CD8-positive, alpha-beta memory T cell (primary cell): ENCODE results near the gene LILRB5. TPM values are rescaled to one million over a fixed set of nuclear protein-coding genes. Genes with fewer than 3 reads are reported as not detected.
"Not testable (repeated sequence)": the region's sequence is repeated elsewhere in the genome, so short reads cannot be mapped to it uniquely, and the experiment has no call there.

Source experiments
- CTCF ChIA-PET: fragments of 350-600 bp; sonication (Branson Sonifier 250); formaldehyde crosslinking; loops from one replicate; lab custom pipeline; 2021; ENCODE audit warnings: antibody characterized with exemption; lab: Charles Lee
- POLR2A ChIA-PET: fragments of 350-600 bp; sonication (Branson Sonifier 250); formaldehyde crosslinking; loops from one replicate; lab custom pipeline; 2021; ENCODE audit warnings: antibody characterized with exemption; lab: Charles Lee
- DNase-seq, 5 donors: peaks; one replicate each; pipeline versions ENCODE4 v3.0.0 to v3.0.0-alpha.2; 2020 to 2022; ENCODE audit warnings: mixed read lengths in 1 of 5
- H3K27ac ChIP-seq: one replicate; pipeline ENCODE4 v1.7.0; 2013; ENCODE audit warnings: low read depth, mild to moderate bottlenecking, low read length, moderate library complexity
- H3K27me3 ChIP-seq: 2 replicates; pipeline ENCODE4 v1.7.0; 2013; ENCODE audit warnings: low read length, mild to moderate bottlenecking; ENCODE audit not compliant: insufficient read depth, poor library complexity, severe bottlenecking
- H3K36me3 ChIP-seq: 2 replicates; pipeline ENCODE4 v1.7.0; 2013; ENCODE audit warnings: mild to moderate bottlenecking, low read length, moderate library complexity; ENCODE audit not compliant: insufficient read depth
- H3K4me1 ChIP-seq: 2 replicates; pipeline ENCODE4 v1.7.0; 2013; ENCODE audit warnings: mild to moderate bottlenecking, low read length, moderate library complexity; ENCODE audit not compliant: insufficient read depth
- H3K4me3 ChIP-seq: 2 replicates; pipeline ENCODE4 v1.7.0; 2013; ENCODE audit warnings: mild to moderate bottlenecking, low read length
- H3K9me3 ChIP-seq: 2 replicates; pipeline ENCODE4 v1.7.0; 2013; ENCODE audit warnings: mild to moderate bottlenecking, low read length
- H3K27ac Mint-ChIP-seq, 8 donors: one replicate each; pipeline ENCODE4 v1.8.0; 2020 to 2021; ENCODE audit warnings: mixed read lengths in 8 of 8, mild to moderate bottlenecking in 6 of 8, inconsistent platforms in 3 of 8, moderate library complexity in 3 of 8
- H3K27me3 Mint-ChIP-seq, 2 donors: one replicate each; pipeline ENCODE4 v1.8.0; 2020 to 2021; ENCODE audit warnings: mixed read lengths in 2 of 2, mild to moderate bottlenecking in 1 of 2, moderate library complexity in 1 of 2
- H3K36me3 Mint-ChIP-seq, 3 donors: one replicate each; pipeline ENCODE4 v1.8.0; 2020 to 2021; ENCODE audit warnings: mixed read lengths in 3 of 3, inconsistent platforms in 1 of 3, mild to moderate bottlenecking in 1 of 3
- H3K4me1 Mint-ChIP-seq, 3 donors: one replicate each; pipeline ENCODE4 v1.8.0; 2020 to 2021; ENCODE audit warnings: mixed read lengths in 3 of 3, inconsistent platforms in 1 of 3, mild to moderate bottlenecking in 1 of 3
- H3K4me3 Mint-ChIP-seq, 7 donors: one replicate each; pipeline ENCODE4 v1.8.0; 2020 to 2021; ENCODE audit warnings: mixed read lengths in 7 of 7, mild to moderate bottlenecking in 6 of 7, moderate library complexity in 4 of 7, inconsistent platforms in 2 of 7
- H3K9me3 Mint-ChIP-seq, 5 donors: one replicate each; pipeline ENCODE4 v1.8.0; 2020 to 2022; ENCODE audit warnings: mixed read lengths in 5 of 5, mild to moderate bottlenecking in 3 of 5, moderate library complexity in 2 of 5, inconsistent platforms in 1 of 5
- polyA plus RNA-seq: library from polyadenylated mRNA; unstranded; fragments of 300-500 nt; fragmentation: Illumina TruSeq; gene quantifications from one replicate; pipeline ENCODE4 v1.2.3, GENCODE V29; 2021
- total RNA-seq, 2 experiments: library from RNA; stranded (reverse); gene quantifications; one replicate each; pipeline ENCODE4 v1.2.3, GENCODE V29; 2021

Gene LILRB5
- total and polyA plus RNA-seq, 3 experiments from 2014 or later, result 0.42 to 0.44 TPM; not detected in 1

DNA sequence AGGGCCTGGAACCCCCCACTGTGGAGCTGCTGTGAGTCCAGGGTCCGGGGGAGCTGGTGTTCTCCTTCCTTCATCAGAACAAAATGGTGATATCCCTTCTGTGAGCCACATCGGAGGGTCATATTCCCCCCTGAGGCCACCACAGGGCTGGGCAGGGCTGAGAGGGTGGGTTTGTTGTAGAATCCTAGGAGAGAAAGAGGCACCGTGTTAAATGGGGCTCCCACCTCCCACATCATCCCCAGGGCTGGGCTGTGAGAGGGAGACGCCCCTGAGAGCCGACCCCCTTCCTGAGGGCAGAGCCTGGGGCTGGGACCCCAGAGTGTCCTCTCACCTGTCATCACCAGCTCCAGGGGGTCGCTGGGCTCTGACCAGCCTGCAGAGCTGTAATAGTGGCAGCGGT lies 35.1 kb downstream of the LILRB5 start:
- H3K9me3 ChIP-seq, H3K4me3 ChIP-seq, H3K27me3 Mint-ChIP-seq, H3K4me1 Mint-ChIP-seq, H3K27ac Mint-ChIP-seq, H3K36me3 Mint-ChIP-seq, H3K4me3 Mint-ChIP-seq, H3K9me3 Mint-ChIP-seq, POLR2A ChIA-PET, CTCF ChIA-PET, H3K27me3 ChIP-seq, H3K36me3 ChIP-seq, DNase-seq, H3K4me1 ChIP-seq, H3K27ac ChIP-seq: not testable (repeated sequence)

DNA sequence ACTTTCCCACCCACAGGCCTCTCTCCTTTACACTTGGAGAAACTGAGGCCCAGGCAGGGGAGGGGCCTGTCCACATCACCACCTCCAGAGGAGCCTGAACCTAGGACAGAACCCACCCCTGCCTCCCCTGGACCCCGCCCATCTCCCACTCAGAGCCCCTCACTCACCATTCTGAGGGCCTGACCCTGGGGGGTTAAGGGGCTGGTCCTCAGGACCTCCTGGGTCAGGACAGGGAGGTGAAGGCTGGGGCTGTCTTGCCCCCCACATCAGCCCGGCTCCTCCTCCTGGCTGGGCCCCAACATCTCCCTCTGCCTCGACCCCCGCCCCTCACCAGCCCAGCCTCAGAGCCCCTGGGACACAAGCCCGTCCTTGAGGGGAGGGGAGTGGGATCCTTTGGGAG lies 37.4 kb downstream of the LILRB5 start:
- H3K36me3 ChIP-seq, H3K27me3 ChIP-seq, H3K4me1 ChIP-seq, CTCF ChIA-PET, H3K9me3 ChIP-seq, H3K4me3 ChIP-seq, H3K4me3 Mint-ChIP-seq, H3K27ac ChIP-seq, H3K4me1 Mint-ChIP-seq, H3K9me3 Mint-ChIP-seq, H3K27ac Mint-ChIP-seq, DNase-seq, H3K27me3 Mint-ChIP-seq, H3K36me3 Mint-ChIP-seq, POLR2A ChIA-PET: not testable (repeated sequence)

DNA sequence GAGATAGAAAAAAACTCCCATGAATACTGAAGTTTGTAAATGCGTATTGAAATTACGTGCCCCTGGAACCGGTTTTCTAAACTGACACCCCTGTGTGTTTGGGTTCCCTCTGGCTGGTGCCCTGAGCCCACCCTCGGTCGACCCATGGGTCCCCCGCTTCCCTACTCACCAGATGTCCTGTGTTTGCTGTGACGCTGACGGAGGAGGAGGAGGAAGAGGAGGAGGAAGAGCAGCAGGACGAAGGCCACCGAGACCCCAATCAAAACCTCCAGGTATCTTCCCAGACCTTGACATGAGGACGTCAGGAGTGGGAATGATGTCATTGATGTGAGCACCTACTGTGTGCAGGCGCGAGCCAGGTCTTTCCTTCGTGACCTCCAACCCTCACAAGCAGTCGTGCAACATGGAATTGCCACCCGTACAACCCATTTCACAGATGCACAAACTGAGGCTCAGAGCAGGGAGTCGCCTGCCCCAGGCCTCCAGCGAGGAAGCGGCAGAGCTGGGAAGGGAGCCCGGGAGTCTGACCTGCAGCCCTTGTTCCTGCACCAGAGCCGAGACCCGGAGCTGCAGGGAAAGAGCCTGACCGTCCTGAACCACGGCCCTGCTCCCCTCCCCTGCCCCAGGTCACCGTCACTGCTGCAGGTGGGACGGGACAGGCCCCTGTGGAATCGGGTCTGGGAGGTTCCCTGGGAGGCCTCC lies 38.0 kb downstream of the LILRB5 start:
- Histone ChIP-seq H3K36me3 (no peaks in the 10 kb centered on the region), H3K9me3 (no peaks in the 10 kb centered on the region), H3K27ac (no peak overlapping the region), H3K4me1 (no peaks in the 10 kb centered on the region), H3K27me3 (no peaks in the 10 kb centered on the region), H3K4me3 (no peak overlapping the region)
- H3K4me3 Mint-ChIP-seq, result no peak overlapping the region
- H3K9me3 Mint-ChIP-seq, result no peaks in the 10 kb centered on the region
- peaks cover 0 to 3% (median 0%) of the 10 kb centered on the region in 3 donors for H3K4me1 Mint-ChIP-seq
- H3K27ac Mint-ChIP-seq, result no peak overlapping the region
- peaks cover 2 to 7% of the 10 kb centered on the region in 2 donors for H3K27me3 Mint-ChIP-seq
- ChIA-PET CTCF (no interaction called here), POLR2A (no interaction called here)
- H3K36me3 Mint-ChIP-seq, result peaks cover 0 to 2% (median 0%) of the 10 kb centered on the region in 3 donors
- no peak for DNase-seq

DNA sequence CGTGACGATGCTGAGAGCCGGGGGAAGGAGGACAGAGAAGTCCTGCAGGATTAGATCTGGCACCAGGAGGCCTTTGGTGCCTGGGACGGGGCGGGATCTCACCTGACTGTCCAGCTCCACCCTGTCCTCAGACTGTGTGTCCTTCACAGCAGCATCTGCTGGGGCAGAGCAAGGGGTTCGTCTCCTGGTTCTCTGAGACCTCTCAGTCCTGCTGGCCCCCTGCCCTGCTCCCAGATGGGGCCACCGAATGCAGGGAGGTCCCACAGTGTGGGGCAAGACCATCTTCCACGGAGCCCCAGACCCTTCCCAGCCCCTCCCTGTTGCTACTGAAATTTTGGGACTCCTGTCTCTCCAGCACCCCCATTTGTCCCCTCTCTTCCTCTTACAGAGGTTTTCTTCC lies 38.8 kb downstream of the LILRB5 start:
- ChIA-PET CTCF (no interaction called here), POLR2A (no interaction called here)
- Histone ChIP-seq H3K27me3 (no peaks in the 10 kb centered on the region), H3K4me3 (no peak overlapping the region), H3K27ac (no peak overlapping the region), H3K36me3 (no peaks in the 10 kb centered on the region), H3K4me1 (no peaks in the 10 kb centered on the region), H3K9me3 (no peaks in the 10 kb centered on the region)
- H3K4me1 Mint-ChIP-seq, result peaks cover 0 to 2% (median 0%) of the 10 kb centered on the region in 3 donors
- H3K4me3 Mint-ChIP-seq, result no peak overlapping the region
- H3K27me3 Mint-ChIP-seq, result peaks cover 0 to 2% of the 10 kb centered on the region in 2 donors
- no peak for DNase-seq
- peaks cover 0 to 2% (median 0%) of the 10 kb centered on the region in 3 donors for H3K36me3 Mint-ChIP-seq
- H3K9me3 Mint-ChIP-seq, result no peaks in the 10 kb centered on the region
- H3K27ac Mint-ChIP-seq, result no peak overlapping the region

DNA sequence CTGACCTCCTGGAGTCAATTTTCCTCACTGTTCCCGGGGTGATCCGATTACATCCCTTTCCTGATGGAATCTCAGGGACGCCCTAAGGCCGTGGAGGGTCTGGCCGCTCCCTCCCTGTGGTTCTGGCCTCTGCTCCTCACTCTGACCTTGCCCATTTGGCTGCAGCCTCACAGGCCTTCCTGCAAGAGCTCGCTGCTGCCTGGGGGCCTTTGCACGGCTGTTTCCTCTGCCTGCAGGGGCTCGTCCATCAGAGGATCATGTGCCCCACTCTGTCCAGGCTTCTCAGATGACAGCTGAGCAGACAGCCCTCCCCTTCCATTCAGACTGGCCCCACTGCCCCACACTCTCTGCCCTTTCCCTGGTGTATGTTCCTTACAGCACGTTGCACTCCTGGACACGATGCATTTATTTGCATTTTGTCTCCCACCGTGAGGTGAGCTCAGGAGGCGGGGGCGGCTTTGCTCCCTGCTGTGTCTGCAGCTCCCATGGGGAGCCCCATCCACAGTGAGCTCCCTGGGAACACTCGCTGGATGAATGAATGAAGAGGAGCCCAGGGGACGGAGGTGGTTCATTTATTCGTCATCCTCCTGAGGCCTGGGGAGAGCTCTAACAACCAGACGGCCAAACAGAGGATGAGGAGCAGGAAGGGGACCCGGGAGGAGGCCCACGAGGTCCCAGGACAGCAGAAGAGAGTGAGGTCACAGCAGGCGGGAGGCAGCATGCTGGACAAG lies 39.4 kb downstream of the LILRB5 start:
- H3K9me3 Mint-ChIP-seq, H3K4me1 ChIP-seq, H3K36me3 Mint-ChIP-seq, H3K36me3 ChIP-seq, H3K4me3 Mint-ChIP-seq, H3K9me3 ChIP-seq, POLR2A ChIA-PET, H3K4me1 Mint-ChIP-seq, DNase-seq, H3K4me3 ChIP-seq, H3K27me3 Mint-ChIP-seq, H3K27me3 ChIP-seq, CTCF ChIA-PET, H3K27ac ChIP-seq: not testable (repeated sequence)
- peak overlapping the region in 1 of 8 donors; percentile 50 for H3K27ac Mint-ChIP-seq

DNA sequence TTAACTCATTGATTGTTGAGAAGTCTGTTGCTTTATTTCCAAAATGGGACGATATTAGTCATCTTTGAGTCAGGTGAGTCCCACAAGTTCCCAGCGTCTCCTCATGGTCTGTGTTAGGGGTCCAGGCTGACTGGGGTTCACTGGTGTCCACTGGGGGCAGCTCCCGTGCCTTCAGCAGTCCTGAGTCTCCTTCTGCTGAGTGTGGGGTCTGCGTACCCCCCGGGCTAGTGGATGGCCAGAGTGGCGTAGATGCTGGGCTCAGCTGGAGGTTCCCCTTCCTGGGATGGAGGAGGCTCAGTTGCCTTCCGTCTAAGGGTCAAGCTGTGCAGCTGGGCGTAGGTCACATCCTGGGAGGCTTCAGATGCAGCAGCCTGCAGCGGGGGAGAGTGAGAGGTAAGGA lies 40.2 kb downstream of the LILRB5 start:
- no peaks in the 10 kb centered on the region for H3K4me1 Mint-ChIP-seq
- no peaks in the 10 kb centered on the region for H3K36me3 ChIP-seq
- H3K4me3 ChIP-seq, result no peak overlapping the region
- no peaks in the 10 kb centered on the region for H3K9me3 ChIP-seq
- no peaks in the 10 kb centered on the region for H3K27me3 ChIP-seq
- H3K27me3 Mint-ChIP-seq, result no peaks in the 10 kb centered on the region
- H3K9me3 Mint-ChIP-seq, result no peaks in the 10 kb centered on the region
- no peak for DNase-seq
- H3K27ac Mint-ChIP-seq, result peak overlapping the region in 2 of 8 donors; percentile 12 to 89
- no peak overlapping the region for H3K27ac ChIP-seq
- ChIA-PET POLR2A (no interaction called here), CTCF (no interaction called here)
- peaks cover 0 to 2% (median 0%) of the 10 kb centered on the region in 3 donors for H3K36me3 Mint-ChIP-seq
- no peak overlapping the region for H3K4me3 Mint-ChIP-seq
- H3K4me1 ChIP-seq, result no peaks in the 10 kb centered on the region

DNA sequence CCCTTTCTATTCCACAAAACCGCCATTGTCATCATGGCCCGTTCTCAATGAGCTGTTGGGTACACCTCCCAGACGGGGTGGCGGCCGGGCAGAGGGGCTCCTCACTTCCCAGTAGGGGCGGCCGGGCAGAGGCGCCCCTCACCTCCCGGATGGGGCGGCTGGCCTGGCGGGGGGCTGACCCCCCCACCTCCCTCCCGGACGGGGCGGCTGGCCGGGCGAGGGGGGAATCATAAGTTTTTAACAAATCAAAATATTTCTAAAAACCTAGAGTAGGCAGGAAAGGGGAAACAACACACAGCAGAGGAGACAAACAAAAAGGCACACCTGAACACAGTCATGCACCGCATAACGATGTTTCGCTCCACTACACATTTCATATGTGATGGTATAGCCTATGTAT lies 42.3 kb downstream of the LILRB5 start:
- POLR2A ChIA-PET, H3K27ac Mint-ChIP-seq, DNase-seq, H3K27me3 Mint-ChIP-seq, H3K9me3 Mint-ChIP-seq, H3K36me3 Mint-ChIP-seq, H3K4me3 ChIP-seq, H3K9me3 ChIP-seq, H3K27me3 ChIP-seq, H3K36me3 ChIP-seq, H3K27ac ChIP-seq, H3K4me3 Mint-ChIP-seq, CTCF ChIA-PET: not testable (repeated sequence)
- peaks cover 17% of the 10 kb centered on the region for H3K4me1 ChIP-seq
- H3K4me1 Mint-ChIP-seq, result peaks cover 17% of the 10 kb centered on the region in 3 donors

DNA sequence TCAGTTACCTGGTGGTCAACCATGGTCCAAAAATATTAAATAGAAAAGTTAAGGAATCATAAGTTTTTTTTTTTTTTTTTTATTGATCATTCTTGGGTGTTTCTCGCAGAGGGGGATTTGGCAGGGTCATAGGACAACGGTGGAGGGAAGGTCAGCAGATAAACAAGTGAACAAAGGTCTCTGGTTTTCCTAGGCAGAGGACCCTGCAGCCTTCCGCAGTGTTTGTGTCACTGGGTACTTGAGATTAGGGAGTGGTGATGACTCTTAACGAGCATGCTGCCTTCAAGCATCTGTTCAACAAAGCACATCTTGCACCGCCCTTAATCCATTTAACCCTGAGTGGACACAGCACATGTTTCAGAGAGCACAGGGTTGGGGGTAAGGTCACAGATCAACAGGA lies 42.9 kb downstream of the LILRB5 start:
- H3K27ac ChIP-seq, CTCF ChIA-PET, H3K9me3 Mint-ChIP-seq, H3K27me3 ChIP-seq, H3K36me3 Mint-ChIP-seq, H3K4me3 ChIP-seq, H3K4me3 Mint-ChIP-seq, H3K27me3 Mint-ChIP-seq, DNase-seq, H3K9me3 ChIP-seq, H3K36me3 ChIP-seq, POLR2A ChIA-PET: not testable (repeated sequence)
- H3K4me1 ChIP-seq, result peaks cover 22% of the 10 kb centered on the region
- Mint-ChIP-seq H3K27ac (peak overlapping the region in 1 of 8 donors; percentile 46), H3K4me1 (peaks cover 22 to 23% (median 22%) of the 10 kb centered on the region in 3 donors)
